ENCODE results near the gene ADGRF4. TPM values are rescaled to one million over a fixed set of nuclear protein-coding genes. Genes with fewer than 3 reads are reported as not detected.

The ADGRF4 gene
- total RNA-seq, 1 experiment from 2014 or later: not detected

DNA sequence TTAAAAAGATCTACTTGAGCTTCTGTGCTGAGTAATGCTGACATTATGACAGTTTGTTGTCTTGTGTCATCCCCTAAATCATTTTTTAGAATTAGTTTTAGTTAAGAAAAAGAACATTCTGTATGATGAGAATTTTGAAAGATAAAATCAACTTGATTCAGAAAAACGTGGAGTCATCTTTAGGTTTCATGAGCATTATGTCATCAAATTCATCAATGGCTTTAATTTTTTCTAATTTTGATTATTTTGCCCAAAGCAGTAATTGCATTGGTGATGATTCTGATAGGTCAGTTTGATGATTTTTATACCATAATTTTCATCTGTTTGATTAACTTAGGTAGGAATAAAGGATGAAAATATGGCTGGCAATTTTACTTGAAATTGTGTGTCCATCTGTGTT lies 26.6 kb upstream of the ADGRF4 start:
- Mint-ChIP-seq H3K36me3 (ENCODE audit: insufficient read depth in 1 of 3, low read depth in 3 of 3) (no peaks in the 10 kb centered on the region), H3K9me3 (no peaks in the 10 kb centered on the region; a peak in 1 of 5 replicates), H3K4me1 (peaks cover 28 to 33% of the 10 kb centered on the region in 2 experiments), H3K27ac (no peak overlapping the region), H3K27me3 (ENCODE audit: low read depth) (no peaks in the 10 kb centered on the region), H3K4me3 (no peak overlapping the region)
- Histone ChIP-seq H2AFZ (ENCODE audit: low read length) (no peak overlapping the region), H4K5ac (ENCODE audit: insufficient read length, low read depth, low read length) (no peak overlapping the region), H3K18ac (ENCODE audit: insufficient read length, low read depth, low read length) (no peak overlapping the region), H3K4me1 (ENCODE audit: insufficient read depth, low read length) (0 out of 2 replicates have a peak, but pooled peaks cover 2% of the 10 kb centered on the region), H3K56ac (ENCODE audit: insufficient read length, low read depth, low read length) (no peak overlapping the region), H3K79me1 (ENCODE audit: insufficient read depth, low read depth, low read length, poor library complexity, severe bottlenecking) (no peaks in the 10 kb centered on the region), H3K27ac (ENCODE audit: insufficient read length, low read depth, low read length) (no peak overlapping the region), H2BK15ac (ENCODE audit: low read depth, low read length) (no peak overlapping the region), H4K91ac (ENCODE audit: insufficient read length, low read depth, low read length) (no peak overlapping the region), H3K23me2 (ENCODE audit: insufficient read length, low read depth, low read length, poor library complexity, severe bottlenecking) (no peaks in the 10 kb centered on the region), H2BK12ac (ENCODE audit: insufficient read length, low read depth, low read length) (no peak overlapping the region), H3K14ac (ENCODE audit: insufficient read depth, low read length) (no peak overlapping the region), H2BK120ac (ENCODE audit: low read depth, low read length, poor library complexity, severe bottlenecking) (no peak overlapping the region), H3K9ac (ENCODE audit: extremely low read depth, insufficient read length, low read length) (no peak overlapping the region), H3K27me3 (ENCODE audit: insufficient read depth, low read length) (no peaks in the 10 kb centered on the region), H2BK20ac (ENCODE audit: low read depth, low read length, poor library complexity, severe bottlenecking) (no peak overlapping the region), H3K4me2 (ENCODE audit: insufficient read depth, insufficient read length, low read length) (no peak overlapping the region), H3K4ac (ENCODE audit: low read depth, low read length) (no peak overlapping the region), H3K79me2 (ENCODE audit: insufficient read depth, low read length) (no peaks in the 10 kb centered on the region), H3K23ac (ENCODE audit: insufficient read length, low read depth, low read length) (no peak overlapping the region), H3K9me3 (ENCODE audit: control insufficient read depth, low read depth, low read length) (no peaks in the 10 kb centered on the region), H3T11ph (ENCODE audit: low read length) (no peak overlapping the region), H4K20me1 (ENCODE audit: control insufficient read depth, insufficient read depth, insufficient read length) (no peaks in the 10 kb centered on the region), H4K8ac (replicated peaks; ENCODE audit: insufficient read length, low read depth, low read length) (no peak overlapping the region), H2AK5ac (ENCODE audit: insufficient read length, low read length) (no peak overlapping the region), H2BK5ac (ENCODE audit: insufficient read length, low read length) (no peak overlapping the region)
- no CpG with 5 or more reads among the region's 1 CpG for WGBS (ENCODE audit: extremely low coverage, insufficient read length, low lambda C conversion rate)
- TF ChIP-seq, protein P1, sequence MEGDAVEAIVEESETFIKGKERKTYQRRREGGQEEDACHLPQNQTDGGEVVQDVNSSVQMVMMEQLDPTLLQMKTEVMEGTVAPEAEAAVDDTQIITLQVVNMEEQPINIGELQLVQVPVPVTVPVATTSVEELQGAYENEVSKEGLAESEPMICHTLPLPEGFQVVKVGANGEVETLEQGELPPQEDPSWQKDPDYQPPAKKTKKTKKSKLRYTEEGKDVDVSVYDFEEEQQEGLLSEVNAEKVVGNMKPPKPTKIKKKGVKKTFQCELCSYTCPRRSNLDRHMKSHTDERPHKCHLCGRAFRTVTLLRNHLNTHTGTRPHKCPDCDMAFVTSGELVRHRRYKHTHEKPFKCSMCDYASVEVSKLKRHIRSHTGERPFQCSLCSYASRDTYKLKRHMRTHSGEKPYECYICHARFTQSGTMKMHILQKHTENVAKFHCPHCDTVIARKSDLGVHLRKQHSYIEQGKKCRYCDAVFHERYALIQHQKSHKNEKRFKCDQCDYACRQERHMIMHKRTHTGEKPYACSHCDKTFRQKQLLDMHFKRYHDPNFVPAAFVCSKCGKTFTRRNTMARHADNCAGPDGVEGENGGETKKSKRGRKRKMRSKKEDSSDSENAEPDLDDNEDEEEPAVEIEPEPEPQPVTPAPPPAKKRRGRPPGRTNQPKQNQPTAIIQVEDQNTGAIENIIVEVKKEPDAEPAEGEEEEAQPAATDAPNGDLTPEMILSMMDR (conservative IDR thresholded peaks at IDR 0.05): no peak
- DNase-seq: no peak

Data from H9 (cell line).